ENCODE data around the gene ST3GAL5.

The ST3GAL5 gene

GRCh38 chr2:85803704-85804425, 84.9 kb downstream of the ST3GAL5 start:
- no peak for DNase-seq

GRCh38 chr2:85802354-85803103, 86.3 kb downstream of the ST3GAL5 start:
- DNase-seq = no peak

GRCh38 chr2:85801871-85802270, 86.9 kb downstream of the ST3GAL5 start:
- no peak for DNase-seq

- no peak for DNase-seq
Observed at GRCh38 chr2:85800586-85800985, 88.2 kb downstream of the ST3GAL5 start.

GRCh38 chr2:85799215-85799956, 89.4 kb downstream of the ST3GAL5 start:
- no peak for DNase-seq

GRCh38 chr2:85797921-85798320, 90.9 kb downstream of the ST3GAL5 start:
- DNase-seq = no peak

GRCh38 chr2:85797263-85797660, 91.5 kb downstream of the ST3GAL5 start:
- DNase-seq = no peak

- DNase-seq = no peak
Observed at GRCh38 chr2:85796341-85797262, 92.2 kb downstream of the ST3GAL5 start.

- no peak for DNase-seq
Observed at GRCh38 chr2:85796046-85796340, 92.8 kb downstream of the ST3GAL5 start.

- DNase-seq = no peak
Observed at GRCh38 chr2:85795331-85796045, 93.3 kb downstream of the ST3GAL5 start.

- no peak for DNase-seq
Observed at GRCh38 chr2:85794491-85795121, 94.2 kb downstream of the ST3GAL5 start.

- no peak for DNase-seq
Observed at GRCh38 chr2:85794038-85794441, 94.8 kb downstream of the ST3GAL5 start.

- no peak for DNase-seq
Observed at GRCh38 chr2:85793584-85793983, 95.2 kb downstream of the ST3GAL5 start.

GRCh38 chr2:85792783-85793441, 95.9 kb downstream of the ST3GAL5 start:
- DNase-seq = no peak

- DNase-seq = no peak
Observed at GRCh38 chr2:85791704-85792565, 96.9 kb downstream of the ST3GAL5 start.

- no peak for DNase-seq
Observed at GRCh38 chr2:85790499-85791188, 98.1 kb downstream of the ST3GAL5 start.

GRCh38 chr2:85790032-85790431, 98.8 kb downstream of the ST3GAL5 start:
- no peak for DNase-seq

GRCh38 chr2:85789271-85789670, 99.5 kb downstream of the ST3GAL5 start:
- DNase-seq = no peak

GRCh38 chr2:85788603-85789002, 100.2 kb downstream of the ST3GAL5 start:
- DNase-seq = no peak

- DNase-seq = no peak
Observed at GRCh38 chr2:85787981-85788340, 100.8 kb downstream of the ST3GAL5 start.
